Adrenal gland (tissue), 12 donors: Measurements from ENCODE around the gene TP53BP2. TPM values are rescaled to one million over a fixed set of nuclear protein-coding genes. Genes with fewer than 3 reads are reported as not detected.
"Not testable (repeated sequence)": the region's sequence is repeated elsewhere in the genome, so short reads cannot be mapped to it uniquely, and the experiment has no call there.

Experiments used
- DNase-seq, 7 donors: peaks; one replicate each; pipeline ENCODE4 v3.0.0-alpha.2; 2019 to 2020
- H3K27ac ChIP-seq, 5 donors: fragments of 200-600 bp; sonication (generic) in 4 of 5; 1 replicate in 3 of 5; 2 replicates in 2 of 5; pipeline versions ENCODE4 v1.5.1 to v1.8.0; 2016 to 2020; ENCODE audit warnings: mild to moderate bottlenecking in 1 of 5
- H3K27me3 ChIP-seq: fragments of 200-600 bp; 2 replicates; pipeline ENCODE4 v1.8.0; 2021
- H3K36me3 ChIP-seq, 2 donors: fragments of 200-600 bp; replicated peaks in 1 of 2; 1 replicate in 1 of 2; 2 replicates in 1 of 2; pipeline versions ENCODE4 v1.5.1 to v1.8.0; 2018 to 2022
- H3K4me1 ChIP-seq, 2 donors: fragments of 200-600 bp; replicated peaks in 1 of 2; 1 replicate in 1 of 2; 2 replicates in 1 of 2; pipeline versions ENCODE4 v1.5.1 to v1.8.0; 2018 to 2021
- H3K4me3 ChIP-seq, 4 donors: fragments of 200-600 bp; sonication (generic) in 3 of 4; one replicate each; pipeline ENCODE4 v1.5.1; 2016 to 2018
- H3K9me3 ChIP-seq, 3 donors: fragments of 200-600 bp; sonication (generic) in 1 of 3; replicated peaks in 1 of 3; 1 replicate in 2 of 3; 2 replicates in 1 of 3; pipeline versions ENCODE4 v1.5.1 to v1.8.0; 2016 to 2021
- CTCF ChIP-seq, 6 experiments: fragments of 450-650 bp in 4 of 6; fragments of 200-600 bp in 2 of 6; sonication (generic) in 1 of 6; IDR thresholded peaks; 1 replicate in 5 of 6; 2 replicates in 1 of 6; pipeline versions ENCODE4 v1.5.1 to v1.8.0; 2016 to 2021; ENCODE audit warnings: antibody characterized with exemption in 6 of 6, mild to moderate bottlenecking in 2 of 6, moderate library complexity in 1 of 6
- POLR2A ChIP-seq, 2 donors: fragments of 450-650 bp; IDR thresholded peaks; one replicate each; pipeline ENCODE4 v1.6.1; 2017; ENCODE audit warnings: antibody characterized with exemption in 2 of 2, mild to moderate bottlenecking in 2 of 2, moderate library complexity in 1 of 2
- WGBS, 4 donors: extraction: QIAGEN DNeasy Blood & Tissue Kit in 2 of 4; methylation state at CpG; one replicate each; pipeline versions ENCODE4 v1.1.5 to v1.1.7; 2013 to 2017; 5-methylcytosine and 5-hydroxymethylcytosine counted together
- intact Hi-C, 2 donors: fragments of 100-400 bp; cut with DNase I; formaldehyde crosslinking; loops; one replicate each; pipeline versions ENCODE4 v1.14.1 to v1.15.0; 2022 to 2023
- polyA plus RNA-seq, 3 donors: library from polyadenylated mRNA; stranded (reverse); fragments of 200-250 nt in 2 of 3; fragments of 350-450 nt in 1 of 3; fragmentation: Illumina TruSeq in 1 of 3; extraction: RNeasy Lipid Tissue Mini Kit (QIAGEN cat#74804) in 1 of 3; gene quantifications; one replicate each; pipeline ENCODE4 v1.2.3, GENCODE V29; 2013 to 2014
- total RNA-seq, 9 donors: library from RNA; depleted of rRNA in 4 of 9; stranded (reverse); fragments of >200 nt in 4 of 9; fragments of 120-200 nt in 1 of 9; fragmentation: NEBNext Ultra II Directional in 1 of 9; extraction: Animal tissue kit (Norgen Biotek cat#: 25700) in 1 of 9; gene quantifications; one replicate each; pipeline versions ENCODE4 v1.1.0 to v1.2.4, GENCODE V29; 2013 to 2023
- donor health status: healthy with polysubstance abuse.
- donor health status: Bipolar disorder and iron deficiency.
- donor health status: DM: yes; HTN: yes; CAD: no.
- donor health status: DM: no; HTN: no; CAD: no.
- donor health status: DM: no; HTN: no; CAD: no.
- donor health status: DM: yes; HTN: yes; CAD: no.

TP53BP2 gene
- total and polyA plus RNA-seq, 12 donors: 6.0 to 38.5 (median 24.0) TPM

DNA sequence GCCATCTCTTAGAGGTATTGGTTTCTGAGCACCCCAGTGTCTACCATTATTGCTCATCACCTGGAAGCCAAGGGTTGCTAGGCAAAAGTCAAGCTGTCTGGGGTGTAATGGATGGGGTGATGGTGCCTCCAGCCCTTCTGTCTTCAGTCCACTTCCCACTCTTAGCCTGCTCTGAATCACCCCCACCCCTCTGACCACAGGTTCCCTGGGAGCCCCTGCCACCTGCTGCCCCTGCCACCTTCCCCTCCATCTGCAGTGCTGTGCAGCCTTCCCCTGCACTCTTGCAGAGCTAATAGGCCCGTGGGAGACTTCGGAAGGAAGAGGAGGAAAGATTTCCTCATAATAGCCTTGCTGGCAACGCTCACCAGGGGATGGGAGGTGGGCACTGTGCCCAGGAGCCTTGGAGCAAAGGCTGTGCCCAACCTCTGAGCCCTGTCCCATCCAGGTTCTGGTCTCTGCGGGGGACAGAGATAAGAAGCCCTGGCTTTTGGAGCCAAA lies 97.9 kb downstream of the TP53BP2 start:
- H3K9me3 ChIP-seq: no peaks in the 10 kb centered on the region
- H3K4me1 ChIP-seq: peaks cover 18 to 22% of the 10 kb centered on the region in 2 donors
- DNase-seq: peak; percentile 65 to 93 (median 89)
- H3K27ac ChIP-seq: peak overlapping the region in 4 of 5 donors; percentile 25 to 88 (median 72)
- TF ChIP-seq POLR2A (IDR thresholded peaks at IDR 0.05): no peak
- TF ChIP-seq CTCF (IDR thresholded peaks at IDR 0.05): no peak
- peak overlapping the region in 1 of 4 donors; percentile 61 for H3K4me3 ChIP-seq
- intact Hi-C loops: loop anchor here (2.0 to 5.0 kb wide), 2 partner anchors 36 to 37 kb away; partner anchors contain the start of gene CAPN2 (in 1 of the 2)
- 6 to 28% (median 20%) methylated on average over 4 of the region's 4 CpGs for WGBS, 4 donors
- peaks cover 0 to 65% of the 10 kb centered on the region in 2 donors for H3K36me3 ChIP-seq
- H3K27me3 ChIP-seq: no peaks in the 10 kb centered on the region

DNA sequence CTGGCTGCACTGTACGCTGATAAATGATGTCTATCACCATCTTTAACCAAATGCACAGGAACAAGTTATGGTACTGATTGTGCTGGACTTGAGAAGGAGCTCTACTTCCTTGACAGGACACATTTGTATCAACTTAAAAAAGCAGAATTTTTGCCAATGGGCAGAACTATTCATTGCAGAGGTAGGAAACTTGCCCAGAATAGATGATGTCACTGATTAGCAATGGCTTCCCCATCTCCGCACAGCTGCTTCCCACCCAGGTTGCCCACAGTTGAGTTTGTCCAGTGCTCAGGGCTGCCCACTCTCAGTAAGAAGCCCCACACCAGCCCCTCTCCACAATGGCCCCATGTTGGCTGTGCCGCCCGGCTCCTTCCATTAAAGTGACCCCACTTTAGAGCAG lies 100.0 kb downstream of the TP53BP2 start:
- Histone ChIP-seq H3K4me1 (peaks cover 18 to 27% of the 10 kb centered on the region in 2 donors), H3K4me3 (no peak overlapping the region), H3K27ac (no peak overlapping the region), H3K27me3 (no peaks in the 10 kb centered on the region), H3K9me3 (no peaks in the 10 kb centered on the region), H3K36me3 (peaks cover 0 to 43% of the 10 kb centered on the region in 2 donors)
- intact Hi-C loops: loop anchor here in 1 of 2 donors (5.0 kb wide), 1 partner anchor 33 kb away; the partner anchor contains the start of gene CAPN2
- DNase-seq: no peak
- TF ChIP-seq POLR2A (IDR thresholded peaks at IDR 0.05): no peak
- no peak for TF ChIP-seq CTCF (IDR thresholded peaks at IDR 0.05)
- 84 to 100% (median 95%) methylated on average over 3 to 4 of the region's 4 CpGs for WGBS, 4 donors

GRCh38 chr1:223742856-223743517 lies 102.8 kb downstream of the TP53BP2 start:
- 49 to 62% (median 56%) methylated on average over 7 to 9 of the region's 9 CpGs for WGBS, 4 donors
- Histone ChIP-seq H3K4me1 (peaks cover 7 to 20% of the 10 kb centered on the region in 2 donors), H3K9me3 (no peaks in the 10 kb centered on the region), H3K27me3 (no peaks in the 10 kb centered on the region), H3K4me3 (no peak overlapping the region), H3K36me3 (peaks cover 0 to 40% of the 10 kb centered on the region in 2 donors), H3K27ac (peak overlapping the region in 1 of 5 donors; percentile 30)
- TF ChIP-seq CTCF (IDR thresholded peaks at IDR 0.05) (no peak), POLR2A (IDR thresholded peaks at IDR 0.05) (no peak)
- DNase-seq: peak in 1 of 7 donors; percentile 20
- intact Hi-C loops: no loop called here

DNA sequence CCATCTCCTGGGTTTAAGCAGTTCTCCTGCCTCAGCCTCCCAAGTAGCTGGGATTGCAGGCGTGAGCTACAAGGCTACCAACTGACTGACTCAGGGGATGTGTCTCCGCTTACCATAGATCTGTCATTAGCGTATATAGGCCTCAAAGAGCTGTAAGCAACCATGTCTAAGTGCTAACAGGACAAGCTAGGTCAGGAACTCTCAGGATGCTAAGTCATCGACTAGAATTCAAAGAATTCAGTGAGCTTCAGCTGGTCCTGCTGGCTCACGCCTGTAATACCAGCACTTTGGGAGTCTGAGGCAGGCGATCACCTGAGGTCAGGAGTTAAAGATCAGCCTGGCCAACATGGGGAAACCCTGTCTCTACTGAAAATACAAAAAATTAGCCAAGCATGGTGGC lies 103.9 kb downstream of the TP53BP2 start:
- no peak overlapping the region for H3K27ac ChIP-seq

GRCh38 chr1:223740038-223740736 lies 105.6 kb downstream of the TP53BP2 start:
- Histone ChIP-seq H3K36me3 (peaks cover 0 to 17% of the 10 kb centered on the region in 2 donors), H3K4me1 (peaks cover 6 to 25% of the 10 kb centered on the region in 2 donors)
- DNase-seq, H3K27ac ChIP-seq, H3K27me3 ChIP-seq, H3K9me3 ChIP-seq, H3K4me3 ChIP-seq, intact Hi-C loops: not testable (repeated sequence)
- WGBS, 4 donors: 75 to 87% (median 83%) methylated on average over 10 of the region's 10 CpGs

More for the DNA sequence above, 103.9 kb downstream of the TP53BP2 start:
- WGBS, 4 donors: 93 to 98% (median 95%) methylated on average over 3 to 6 of the region's 6 CpGs
- no peaks in the 10 kb centered on the region for H3K9me3 ChIP-seq
- no peak overlapping the region for H3K4me3 ChIP-seq
- peaks cover 2 to 19% of the 10 kb centered on the region in 2 donors for H3K4me1 ChIP-seq
- no peaks in the 10 kb centered on the region for H3K27me3 ChIP-seq
- intact Hi-C loops: no loop called here
- TF ChIP-seq CTCF (IDR thresholded peaks at IDR 0.05) (no peak), POLR2A (IDR thresholded peaks at IDR 0.05) (no peak)
- no peak for DNase-seq
- peaks cover 0 to 34% of the 10 kb centered on the region in 2 donors for H3K36me3 ChIP-seq
